NCI-H2227 (cell line): Measurements from ENCODE around the gene LRP1-AS.

Source experiments
- DNase-seq: peaks from one replicate; lab custom pipeline; 2025; ENCODE audit not compliant: unreplicated experiment; lab: John Stamatoyannopoulos, UW

Gene LRP1-AS

GRCh38 chr12:57160741-57161140 is 13.3 kb upstream of the LRP1-AS start:
- DNase-seq = no peak

GRCh38 chr12:57160040-57160439 is 12.6 kb upstream of the LRP1-AS start:
- no peak for DNase-seq

- no peak for DNase-seq
Measured at GRCh38 chr12:57159311-57159710, 11.9 kb upstream of the LRP1-AS start.

GRCh38 chr12:57158665-57159064 is 11.2 kb upstream of the LRP1-AS start:
- no peak for DNase-seq

GRCh38 chr12:57158186-57158585 is 10.8 kb upstream of the LRP1-AS start:
- no peak for DNase-seq

- no peak for DNase-seq
Measured at GRCh38 chr12:57157588-57158173, 10.3 kb upstream of the LRP1-AS start.

- no peak for DNase-seq
Measured at GRCh38 chr12:57156701-57157403, 9.4 kb upstream of the LRP1-AS start.

- no peak for DNase-seq
Measured at GRCh38 chr12:57154804-57155434, 7.5 kb upstream of the LRP1-AS start.

- no peak for DNase-seq
Measured at GRCh38 chr12:57154076-57154475, 6.7 kb upstream of the LRP1-AS start.

GRCh38 chr12:57153415-57153997 is 6.1 kb upstream of the LRP1-AS start:
- DNase-seq = no peak

GRCh38 chr12:57152639-57153038 is 5.2 kb upstream of the LRP1-AS start:
- no peak for DNase-seq

GRCh38 chr12:57151741-57152630 is 4.6 kb upstream of the LRP1-AS start:
- DNase-seq = no peak

GRCh38 chr12:57150400-57151000 is 3.1 kb upstream of the LRP1-AS start:
- DNase-seq = no peak

- DNase-seq = no peak
Measured at GRCh38 chr12:57149245-57149900, 2.0 kb upstream of the LRP1-AS start.

- DNase-seq = no peak
Measured at GRCh38 chr12:57148469-57149244, 1.2 kb upstream of the LRP1-AS start.

GRCh38 chr12:57146092-57146491 is 1.3 kb downstream of the LRP1-AS start:
- no peak for DNase-seq

GRCh38 chr12:57145460-57146059 is 1.9 kb downstream of the LRP1-AS start:
- no peak for DNase-seq

GRCh38 chr12:57143454-57143853 is 4.0 kb downstream of the LRP1-AS start:
- no peak for DNase-seq

GRCh38 chr12:57142727-57143126 is 4.7 kb downstream of the LRP1-AS start:
- DNase-seq = no peak
